RPMI8226 (cell line): ENCODE data around the gene GSTM4.
A peak's percentile ranks its signal among the peaks of the same experiment; 100 is the strongest.

Source experiments
- DNase-seq: peaks from one replicate; pipeline ENCODE4 v3.0.0-alpha.2; 2015

Gene GSTM4

DNA sequence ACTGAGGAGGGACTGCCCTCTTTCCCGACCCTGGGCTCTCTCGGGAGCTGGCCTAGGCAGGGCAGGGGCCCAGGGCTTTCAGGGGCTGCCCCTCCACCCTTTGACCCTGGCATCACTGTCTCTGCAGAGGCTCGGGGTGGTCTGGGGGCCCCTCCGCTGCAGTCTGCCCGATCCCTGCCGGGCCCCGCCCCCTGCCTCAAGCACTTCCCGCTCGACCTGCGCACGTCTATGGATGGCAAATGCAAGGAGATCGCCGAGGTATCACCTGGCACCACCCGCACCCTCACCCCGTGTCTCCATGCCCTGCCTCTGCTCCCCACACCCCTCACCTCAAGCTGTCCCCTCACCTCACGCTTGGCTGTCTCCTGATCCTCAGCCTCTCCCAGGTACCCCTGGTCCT, 30.7 kb upstream of the GSTM4 start:
- no peak for DNase-seq

DNA sequence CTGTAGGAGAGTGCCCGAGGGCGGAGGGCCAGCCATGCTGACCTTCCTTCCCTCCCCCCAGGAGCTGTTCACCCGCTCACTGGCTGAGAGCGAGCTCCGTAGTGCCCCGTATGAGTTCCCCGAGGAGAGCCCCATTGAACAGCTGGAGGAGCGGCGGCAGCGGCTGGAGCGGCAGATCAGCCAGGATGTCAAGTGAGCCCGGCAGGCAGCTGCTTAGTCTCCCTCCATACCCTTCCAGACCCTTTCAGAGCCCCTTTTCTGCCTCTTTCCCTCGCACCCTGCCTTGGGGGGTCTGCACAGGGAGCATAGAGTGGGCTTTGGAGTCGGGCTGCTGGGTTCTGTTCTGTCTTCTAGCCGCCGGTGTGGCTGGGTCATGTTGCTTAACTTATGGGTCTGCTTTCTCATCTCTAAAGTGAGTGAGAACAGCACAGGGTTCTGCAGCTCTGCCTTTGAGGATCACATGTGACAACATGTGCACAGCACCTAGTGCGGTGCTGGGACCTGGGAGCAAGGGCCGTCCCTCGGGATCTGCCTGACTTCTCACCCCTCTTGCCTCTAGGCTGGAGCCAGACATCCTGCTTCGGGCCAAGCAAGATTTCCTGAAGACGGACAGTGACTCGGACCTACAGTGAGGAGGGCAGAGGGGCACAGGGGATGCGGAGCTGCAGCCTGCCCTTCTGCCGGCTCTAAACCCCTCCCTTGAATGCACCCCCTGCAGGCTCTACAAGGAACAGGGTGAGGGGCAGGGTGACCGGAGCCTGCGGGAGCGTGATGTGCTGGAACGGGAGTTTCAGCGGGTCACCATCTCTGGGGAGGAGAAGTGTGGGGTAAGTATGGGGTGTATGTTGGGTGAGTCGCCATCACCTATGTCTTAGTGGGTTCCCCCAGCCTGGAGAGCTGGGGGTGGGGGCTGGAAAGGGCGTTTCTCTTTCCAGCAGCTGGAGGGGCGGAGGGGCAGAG, 30.0 kb upstream of the GSTM4 start:
- DNase-seq: no peak

DNA sequence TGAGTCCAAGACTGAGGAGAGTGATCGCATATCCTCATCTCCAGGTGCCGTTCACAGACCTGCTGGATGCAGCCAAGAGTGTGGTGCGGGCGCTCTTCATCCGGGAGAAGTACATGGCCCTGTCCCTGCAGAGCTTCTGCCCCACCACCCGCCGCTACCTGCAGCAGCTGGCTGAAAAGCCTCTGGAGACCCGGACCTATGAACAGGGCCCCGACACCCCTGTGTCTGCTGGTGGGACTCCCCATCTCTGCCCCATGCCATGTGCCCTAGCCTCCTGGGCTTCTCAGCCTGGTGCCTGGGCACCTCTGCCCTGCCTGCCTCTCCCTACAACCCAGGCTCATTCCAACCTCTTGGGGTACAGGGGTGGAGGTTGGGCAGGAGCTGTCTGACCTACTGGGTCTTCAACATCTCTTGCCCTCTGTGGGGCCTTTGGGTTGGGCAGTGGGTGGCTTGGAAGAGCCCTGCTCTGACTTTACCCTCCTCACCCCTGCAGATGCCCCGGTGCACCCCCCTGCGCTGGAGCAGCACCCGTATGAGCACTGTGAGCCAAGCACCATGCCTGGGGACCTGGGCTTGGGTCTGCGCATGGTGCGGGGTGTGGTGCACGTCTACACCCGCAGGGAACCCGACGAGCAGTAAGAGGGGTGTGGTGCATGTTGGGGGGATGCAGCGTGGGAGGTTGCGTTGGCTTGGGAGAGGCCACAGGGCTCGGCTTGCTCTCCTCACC, 29.1 kb upstream of the GSTM4 start:
- no peak for DNase-seq

DNA sequence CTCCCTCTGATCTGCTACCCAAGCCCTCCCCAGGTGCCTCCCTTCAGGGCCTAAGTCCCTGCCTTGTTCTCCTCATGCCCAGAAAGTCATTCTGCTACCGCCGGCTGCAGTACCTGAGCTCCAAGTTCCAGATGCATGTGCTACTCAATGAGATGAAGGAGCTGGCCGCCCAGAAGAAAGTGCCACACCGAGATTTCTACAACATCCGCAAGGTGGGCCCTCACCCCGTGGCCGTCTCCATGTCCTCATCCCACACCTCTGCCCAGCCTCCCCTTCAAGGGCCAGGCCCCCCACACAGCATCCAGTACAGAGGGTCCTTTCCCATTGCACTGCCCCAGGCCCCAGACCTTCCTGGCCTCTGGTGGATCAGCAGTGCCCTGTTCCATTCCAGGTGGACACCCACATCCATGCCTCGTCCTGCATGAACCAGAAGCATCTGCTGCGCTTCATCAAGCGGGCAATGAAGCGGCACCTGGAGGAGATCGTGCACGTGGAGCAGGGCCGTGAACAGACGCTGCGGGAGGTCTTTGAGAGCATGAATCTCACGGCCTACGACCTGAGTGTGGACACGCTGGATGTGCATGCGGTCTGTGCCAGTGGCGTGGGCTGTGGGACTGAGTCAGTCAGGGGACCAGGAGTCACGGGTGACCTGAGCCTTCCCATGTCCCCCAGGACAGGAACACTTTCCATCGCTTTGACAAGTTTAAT, 28.1 kb upstream of the GSTM4 start:
- DNase-seq: no peak

DNA sequence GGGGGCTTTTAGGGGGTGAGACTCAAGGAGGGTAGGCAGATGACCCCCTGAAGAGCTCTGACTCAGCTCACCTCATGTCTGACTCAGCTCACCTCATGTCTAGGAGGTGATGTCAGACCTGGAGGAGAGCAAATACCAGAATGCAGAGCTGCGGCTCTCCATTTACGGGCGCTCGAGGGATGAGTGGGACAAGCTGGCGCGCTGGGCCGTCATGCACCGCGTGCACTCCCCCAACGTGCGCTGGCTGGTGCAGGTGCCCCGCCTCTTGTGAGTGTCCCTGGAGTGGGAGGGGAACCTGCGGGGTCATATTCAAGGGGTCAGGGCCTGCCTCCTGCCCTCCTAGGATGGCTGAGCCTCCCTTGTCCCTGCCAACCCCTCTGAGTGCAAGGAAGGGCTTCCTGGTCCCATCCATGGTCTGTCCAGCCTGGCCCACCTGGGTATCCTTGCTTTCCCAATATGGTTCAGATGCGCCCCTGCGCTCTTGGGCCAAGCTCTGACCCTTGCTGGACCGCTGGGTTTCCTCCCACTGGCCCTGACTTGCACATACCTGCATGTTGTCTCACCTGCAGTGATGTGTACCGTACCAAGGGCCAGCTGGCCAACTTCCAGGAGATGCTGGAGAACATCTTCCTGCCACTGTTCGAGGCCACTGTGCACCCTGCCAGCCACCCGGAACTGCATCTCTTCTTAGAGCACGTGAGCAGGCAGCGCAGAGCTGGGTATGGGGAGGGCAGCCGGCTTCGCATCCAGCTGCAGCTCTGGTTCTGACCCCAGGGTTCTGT, 27.2 kb upstream of the GSTM4 start:
- no peak for DNase-seq

DNA sequence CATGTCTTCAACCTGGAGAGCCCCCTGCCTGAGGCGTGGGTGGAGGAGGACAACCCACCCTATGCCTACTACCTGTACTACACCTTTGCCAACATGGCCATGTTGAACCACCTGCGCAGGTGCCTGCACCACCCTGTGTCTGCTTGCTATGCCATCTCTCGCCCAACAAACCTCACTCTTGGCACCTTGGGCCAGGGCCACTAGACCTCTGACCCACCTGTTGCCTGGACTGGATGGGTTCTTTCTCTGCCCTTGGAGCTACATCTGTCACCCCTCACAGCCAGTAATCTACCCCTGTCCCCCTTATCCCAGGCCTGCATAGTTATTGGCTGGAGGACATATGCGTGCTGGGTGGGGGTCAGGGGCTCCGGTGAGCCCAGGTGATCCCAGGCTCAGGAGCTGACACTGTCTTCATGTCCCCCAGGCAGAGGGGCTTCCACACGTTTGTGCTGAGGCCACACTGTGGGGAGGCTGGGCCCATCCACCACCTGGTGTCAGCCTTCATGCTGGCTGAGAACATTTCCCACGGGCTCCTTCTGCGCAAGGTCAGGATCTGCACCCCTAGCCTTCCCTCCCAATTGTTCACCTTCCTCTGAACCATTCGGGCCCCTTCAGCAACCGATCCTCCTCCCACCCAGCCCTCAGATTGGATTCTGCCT, 26.4 kb upstream of the GSTM4 start:
- DNase-seq: no peak

DNA sequence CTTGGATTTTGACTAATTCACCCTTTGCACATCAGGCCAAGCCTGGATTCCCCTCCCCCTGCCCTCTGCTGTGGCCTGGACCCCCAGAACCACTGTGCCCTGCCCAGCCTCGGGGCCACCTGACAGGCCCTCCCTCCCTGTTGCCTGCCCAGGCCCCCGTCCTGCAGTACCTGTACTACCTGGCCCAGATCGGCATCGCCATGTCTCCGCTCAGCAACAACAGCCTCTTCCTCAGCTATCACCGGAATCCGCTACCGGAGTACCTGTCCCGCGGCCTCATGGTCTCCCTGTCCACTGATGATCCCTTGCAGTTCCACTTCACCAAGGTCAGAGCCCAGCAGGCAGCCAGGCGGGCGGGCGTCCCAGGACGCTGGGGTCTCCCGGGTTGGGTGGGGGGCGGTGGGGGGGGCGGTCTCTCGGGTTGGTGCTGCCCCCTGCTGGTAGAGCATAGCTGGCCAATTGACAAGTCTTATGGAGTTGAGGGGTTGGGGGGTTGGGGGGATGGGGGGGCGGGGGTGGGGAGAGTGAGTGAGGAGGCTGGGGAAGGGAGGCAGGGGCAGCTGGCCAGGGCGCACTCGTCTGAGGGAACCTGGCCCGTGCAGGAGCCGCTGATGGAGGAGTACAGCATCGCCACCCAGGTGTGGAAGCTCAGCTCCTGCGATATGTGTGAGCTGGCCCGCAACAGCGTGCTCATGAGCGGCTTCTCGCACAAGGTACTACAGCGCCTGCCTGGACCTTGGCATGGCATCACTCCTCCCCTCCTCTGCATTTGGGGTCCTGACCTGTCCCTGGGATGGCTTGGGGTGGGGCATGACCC, 25.6 kb upstream of the GSTM4 start:
- DNase-seq: no peak

DNA sequence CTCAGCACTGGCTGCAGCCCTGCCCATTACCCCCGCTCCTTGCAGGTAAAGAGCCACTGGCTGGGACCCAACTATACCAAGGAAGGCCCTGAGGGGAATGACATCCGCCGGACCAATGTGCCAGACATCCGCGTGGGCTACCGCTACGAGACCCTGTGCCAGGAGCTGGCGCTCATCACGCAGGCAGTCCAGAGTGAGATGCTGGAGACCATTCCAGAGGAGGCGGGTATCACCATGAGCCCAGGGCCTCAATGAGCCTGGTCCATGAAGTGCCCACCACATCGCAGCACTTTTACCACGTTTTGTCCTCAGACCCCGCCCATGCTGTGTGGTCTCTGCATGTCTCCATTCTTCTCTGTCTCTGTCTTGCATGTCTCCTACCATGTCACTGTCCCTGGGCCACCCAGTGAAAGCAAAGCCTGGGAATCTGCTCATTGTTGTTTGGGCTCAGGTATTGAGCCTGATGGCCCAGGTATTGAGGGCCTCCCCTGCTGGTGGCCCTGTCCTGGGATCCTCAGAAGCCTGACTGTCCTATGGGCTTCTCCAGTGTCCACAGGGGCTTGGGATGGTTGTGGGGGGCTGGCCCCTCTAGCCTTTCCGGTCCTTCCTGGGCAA, 24.9 kb upstream of the GSTM4 start:
- no peak for DNase-seq

DNA sequence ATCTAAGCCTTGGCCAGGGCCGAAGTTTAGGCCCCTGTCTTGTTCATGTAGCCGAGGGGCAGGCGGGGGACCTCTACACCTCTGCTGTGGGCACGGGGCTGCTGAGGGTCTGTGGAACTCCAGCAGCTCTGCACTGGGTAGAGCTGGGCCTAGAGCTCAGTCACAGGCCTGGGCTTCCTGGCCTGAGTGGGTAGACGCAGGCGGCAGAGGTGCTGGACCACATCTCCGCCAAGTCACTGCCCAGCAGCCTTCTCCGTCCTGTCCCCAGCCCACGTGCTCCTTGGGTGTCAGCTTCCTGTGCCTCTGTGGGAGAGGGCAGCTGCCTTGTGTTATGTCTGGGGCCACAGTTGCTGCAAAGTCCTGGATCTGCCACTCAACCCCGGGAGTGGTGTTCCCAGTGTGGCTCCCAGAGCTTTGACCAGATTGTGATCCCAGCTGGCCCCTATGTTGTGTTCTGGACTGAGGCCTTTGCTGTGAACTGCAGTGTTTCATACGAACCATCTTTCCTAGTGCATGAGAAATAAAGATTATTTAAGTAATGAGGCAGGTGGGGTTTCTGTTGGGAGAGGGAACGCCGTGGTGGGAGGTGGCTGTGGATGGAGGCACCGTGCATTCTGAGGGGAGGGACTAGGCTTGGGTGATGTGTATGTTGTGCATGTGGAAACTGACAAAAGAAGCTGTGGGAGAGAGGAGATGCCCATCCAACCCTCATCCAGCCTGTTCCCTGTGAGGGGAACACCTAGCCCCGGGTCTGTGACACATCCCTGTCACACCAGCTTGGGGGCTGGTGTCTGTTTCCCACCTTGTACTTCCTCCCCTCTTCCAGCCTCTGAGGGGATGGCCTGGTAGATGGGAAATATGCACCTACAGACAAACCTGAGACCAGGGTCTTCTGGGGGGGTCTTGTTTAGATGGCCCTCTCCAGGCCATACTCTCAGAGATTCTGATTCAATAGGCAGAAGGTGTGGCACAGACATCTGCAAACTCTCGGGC, 24.1 kb upstream of the GSTM4 start:
- DNase-seq: no peak

DNA sequence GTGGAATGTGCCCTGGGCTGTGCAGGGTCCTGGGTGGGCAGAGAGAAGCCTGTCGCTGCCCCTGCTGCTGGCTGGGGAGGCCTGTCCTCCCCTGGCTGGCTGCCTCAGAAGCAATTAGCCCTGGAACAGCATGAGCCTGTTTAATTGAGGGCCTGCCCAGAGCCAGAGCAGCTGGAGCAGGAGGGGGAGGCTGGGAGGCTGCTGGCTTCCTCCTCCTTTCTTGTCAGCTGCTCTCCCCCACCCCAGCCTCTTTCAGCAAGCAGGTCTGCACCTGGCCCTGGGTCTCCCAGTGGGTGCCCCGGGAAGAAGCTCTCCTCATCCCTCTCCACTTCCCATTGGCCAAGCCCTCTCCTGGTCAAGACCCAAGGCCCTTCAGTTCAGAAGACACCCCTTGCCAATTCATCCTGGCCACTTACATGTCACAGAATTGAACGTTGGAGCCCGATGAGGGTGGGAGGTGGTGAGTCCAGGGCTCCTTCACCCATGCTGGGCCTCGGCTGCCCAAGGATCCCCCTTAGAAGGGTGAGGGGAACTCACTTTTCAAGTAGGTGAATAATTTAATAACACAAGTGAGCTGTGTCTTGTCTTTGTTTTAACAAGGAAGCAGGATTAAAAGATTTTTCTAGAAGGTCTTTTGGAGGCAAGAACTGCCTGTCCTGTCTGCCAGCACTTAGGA, 23.1 kb upstream of the GSTM4 start:
- no peak for DNase-seq

DNA sequence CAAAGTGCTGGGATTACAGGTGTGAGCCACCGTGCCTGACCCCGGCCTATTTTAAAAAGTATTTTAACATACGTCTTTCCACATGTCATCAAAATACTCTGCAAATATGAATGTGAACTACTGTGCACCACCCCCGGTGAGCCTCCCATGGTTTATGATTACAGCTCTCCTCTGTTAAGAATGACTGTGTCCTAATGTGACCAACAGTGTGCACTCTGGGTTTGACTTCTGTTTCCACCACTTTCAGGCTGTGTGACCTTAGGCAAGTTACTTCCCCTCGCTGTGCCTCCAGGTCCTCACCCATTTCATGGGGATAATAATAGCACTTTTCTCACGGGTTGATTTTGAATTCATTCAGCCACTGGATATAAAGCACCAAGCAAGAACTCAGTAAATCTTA, 21.6 kb upstream of the GSTM4 start:
- no peak for DNase-seq

DNA sequence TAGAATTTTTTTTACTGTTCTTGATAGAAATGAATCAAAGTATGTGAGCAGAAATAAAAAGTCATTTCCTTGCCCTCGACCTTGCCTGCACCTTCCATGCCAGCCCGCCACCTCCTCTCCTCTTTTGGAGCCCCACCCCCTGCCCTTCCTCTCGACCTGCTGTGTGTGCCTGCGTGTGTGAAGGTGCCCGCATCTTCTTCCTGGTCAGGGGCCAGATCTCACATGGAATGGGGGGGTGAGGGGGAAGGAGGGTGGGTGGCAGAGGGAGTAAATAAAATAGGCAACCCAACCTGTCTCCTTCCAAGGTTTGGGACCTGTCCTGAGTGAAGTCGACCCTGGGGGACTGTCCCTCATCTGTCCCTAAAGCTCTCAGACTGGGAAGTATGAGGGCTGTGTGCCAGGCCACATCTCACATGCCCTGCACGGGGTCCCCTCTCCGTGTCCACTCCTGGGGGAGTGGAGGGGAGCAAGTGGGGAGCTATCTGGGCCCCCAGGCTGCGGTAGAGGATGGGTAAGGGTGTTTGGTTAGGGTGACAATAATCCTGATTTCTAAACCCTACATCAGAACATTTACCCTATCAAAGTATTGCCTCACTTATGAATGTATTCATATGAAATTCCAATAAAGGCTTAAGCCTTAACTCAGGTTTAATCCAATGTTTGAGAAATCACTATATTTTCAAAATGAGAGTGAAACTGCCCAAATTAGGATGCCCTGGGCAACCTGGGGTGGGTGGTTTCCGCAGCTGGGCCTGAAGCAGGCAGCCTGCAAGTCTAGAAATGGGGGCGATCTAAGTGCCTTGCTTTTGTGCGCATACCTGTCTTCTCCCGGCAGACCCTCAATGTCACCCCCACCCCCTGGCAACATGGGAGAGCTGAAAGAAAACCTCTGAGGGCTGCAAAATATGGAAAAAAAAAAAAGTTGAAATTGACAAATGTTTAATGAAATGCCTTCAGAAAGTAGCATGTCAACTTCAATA, 20.8 kb upstream of the GSTM4 start:
- peak; percentile 25 for DNase-seq

DNA sequence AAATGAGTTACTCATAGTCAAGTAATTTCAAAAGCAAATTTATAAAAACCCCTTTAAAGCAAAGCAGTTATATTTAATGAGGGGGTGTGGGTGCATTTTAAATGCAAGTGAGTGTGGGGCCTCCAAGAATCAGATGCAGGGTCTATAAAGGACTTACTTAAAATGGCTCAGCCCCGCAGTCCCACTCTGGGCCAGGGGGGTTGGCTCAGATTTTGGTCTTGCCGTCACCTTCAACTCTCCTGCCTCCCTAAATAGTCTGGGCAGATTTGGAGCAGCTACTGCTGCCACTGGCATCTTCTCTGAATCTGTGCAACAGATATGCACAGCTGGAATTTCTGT, 20.1 kb upstream of the GSTM4 start:
- no peak for DNase-seq

DNA sequence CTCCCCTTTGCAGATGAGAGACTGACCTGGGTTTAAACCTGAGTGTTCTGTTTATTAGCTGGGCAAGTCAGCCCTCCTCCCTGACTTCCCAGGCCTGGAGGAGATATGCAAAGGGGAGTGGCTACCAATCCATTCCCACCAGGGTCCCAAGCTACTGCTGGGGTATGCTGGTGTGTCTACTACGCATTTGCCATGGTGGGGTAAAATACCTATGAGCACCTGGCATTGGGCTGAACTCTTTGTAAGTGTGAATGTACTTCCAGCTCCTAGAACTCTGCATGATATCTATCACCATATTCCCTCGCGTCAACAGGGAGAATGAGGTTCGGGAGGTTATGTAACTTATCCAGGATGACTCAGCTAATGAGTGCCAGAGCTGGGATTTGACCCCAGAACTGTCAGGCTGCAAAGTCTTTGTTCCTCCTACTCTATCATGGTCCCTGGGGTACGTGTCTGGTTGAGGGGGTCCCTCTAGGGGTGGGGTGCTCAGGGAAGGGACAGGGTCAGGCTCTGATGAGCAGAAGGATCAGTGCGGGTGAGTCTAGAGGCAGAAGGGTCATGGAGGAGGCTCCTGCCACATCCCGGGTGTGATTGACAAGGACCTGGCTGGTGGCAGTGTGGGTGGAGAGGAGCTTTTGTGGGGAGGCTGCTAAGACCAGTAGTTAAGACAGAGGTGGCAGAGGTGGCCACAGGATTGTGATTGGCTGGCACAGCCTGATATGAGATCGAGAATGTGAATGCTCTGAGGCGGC, 19.5 kb upstream of the GSTM4 start:
- DNase-seq: no peak

DNA sequence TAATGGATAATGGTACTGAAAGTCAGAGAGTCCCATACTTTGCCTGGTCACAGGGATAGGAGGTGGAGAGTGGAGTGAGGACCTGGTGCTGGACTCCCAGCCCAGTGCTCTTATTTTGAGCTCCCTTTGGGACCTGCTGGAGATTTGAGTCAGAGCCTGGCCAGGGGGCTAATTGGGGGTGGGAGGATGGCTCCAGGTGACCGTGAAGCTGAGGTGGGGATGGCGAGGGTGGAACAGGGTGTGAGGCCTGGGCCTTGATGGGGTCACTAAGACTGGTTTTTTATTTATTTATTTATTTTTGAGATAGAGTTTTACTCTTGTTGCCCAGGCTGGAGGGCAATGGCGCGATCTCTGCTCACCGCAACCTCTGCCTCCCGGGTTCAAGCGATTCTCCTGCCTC, 18.5 kb upstream of the GSTM4 start:
- no peak for DNase-seq

DNA sequence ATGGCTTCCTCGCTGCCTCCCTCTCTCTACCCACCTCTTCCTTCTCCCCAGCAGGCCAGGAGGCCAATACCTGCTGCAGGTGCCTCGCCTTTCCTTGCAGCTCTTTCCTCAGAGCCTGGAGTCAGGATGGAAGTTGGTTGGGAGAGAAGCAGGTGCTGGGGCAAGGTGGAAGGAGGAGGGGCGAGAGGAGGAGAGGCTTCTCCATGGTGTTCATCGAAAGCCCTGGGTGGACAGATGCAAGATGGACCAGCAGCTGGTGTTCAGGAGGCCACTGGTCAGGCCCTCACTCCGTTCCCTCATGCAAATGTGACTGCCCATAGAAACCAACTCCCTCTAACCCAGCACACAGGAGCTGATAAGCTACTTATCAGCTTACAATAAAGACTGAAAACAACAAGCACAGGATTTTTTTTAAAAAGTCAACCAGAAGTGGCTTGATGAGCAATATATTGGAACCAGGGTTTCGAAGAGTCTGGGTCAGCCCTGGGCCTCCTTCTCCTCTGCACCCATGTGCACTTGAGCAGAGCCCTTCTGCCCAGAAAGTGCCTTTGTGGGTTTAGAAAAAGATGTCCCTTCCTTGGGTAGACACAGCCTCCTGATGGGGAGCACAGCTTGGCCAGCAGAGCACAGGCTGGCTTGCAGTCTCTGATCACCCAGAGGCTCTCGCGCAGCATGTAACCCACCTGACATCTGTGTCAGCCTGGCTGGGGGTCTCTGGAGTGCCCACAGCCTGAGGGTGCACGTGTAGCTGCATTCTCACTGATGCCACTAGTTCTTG, 16.6 kb upstream of the GSTM4 start:
- DNase-seq: no peak
